ENCODE results near the gene REXO1. TPM values are rescaled to one million over a fixed set of nuclear protein-coding genes. Genes with fewer than 3 reads are reported as not detected.

Gene REXO1
- total and polyA plus RNA-seq, 9 of the 15 experiments (the other 6 are each of a cell fraction or from before 2014, with no cell fraction given), result 0.04 to 63.3 (median 15.8) TPM

DNA sequence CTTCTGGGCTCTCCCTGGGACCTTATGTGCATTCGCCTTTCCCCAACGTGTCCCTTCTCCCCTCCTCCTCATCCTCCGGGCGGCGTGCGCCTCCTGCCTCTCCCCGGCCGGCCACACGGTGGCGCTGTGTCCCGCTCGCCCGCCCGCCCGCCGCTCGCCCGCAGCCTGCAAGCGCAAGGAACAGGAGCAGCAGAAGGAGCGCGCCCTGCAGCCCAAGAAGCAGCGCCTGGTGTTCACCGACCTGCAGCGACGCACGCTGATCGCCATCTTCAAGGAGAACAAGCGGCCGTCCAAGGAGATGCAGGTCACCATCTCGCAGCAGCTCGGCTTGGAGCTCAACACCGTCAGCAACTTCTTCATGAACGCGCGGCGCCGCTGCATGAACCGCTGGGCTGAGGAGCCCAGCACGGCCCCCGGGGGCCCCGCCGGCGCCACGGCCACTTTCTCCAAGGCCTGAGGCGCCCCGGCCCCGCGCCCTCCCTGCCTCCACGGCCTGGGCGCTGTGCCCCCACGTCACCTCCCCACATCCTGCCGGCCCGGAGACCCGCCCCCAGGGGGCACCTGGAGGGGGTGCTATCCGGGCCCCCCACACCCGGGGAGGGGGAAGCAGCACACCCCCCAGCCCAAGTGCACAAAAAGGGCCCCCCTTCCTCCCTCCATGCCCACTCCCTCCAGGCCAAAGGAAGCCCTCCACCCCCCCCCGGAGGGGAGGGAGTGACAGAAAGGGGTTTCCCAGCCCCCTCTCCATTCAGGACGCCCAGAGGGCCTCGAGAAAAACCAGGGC is 73.1 kb downstream of the REXO1 start (continued):
- TF ChIP-seq MTF1 (CRISPR knock-in tag; IDR thresholded peaks at IDR 0.05; ENCODE audit: borderline replicate concordance) (no peak), IRF9 (tag; IDR thresholded peaks at IDR 0.05) (no peak), TFAP4 (CRISPR knock-in tag; IDR thresholded peaks at IDR 0.05; ENCODE audit: borderline replicate concordance) (peak; percentile 63; the same call in 1 of the 2 replicates), RFX7 (CRISPR knock-in tag; IDR thresholded peaks at IDR 0.05) (no peak), NFYB (IDR thresholded peaks at IDR 0.05; ENCODE audit: extremely low read depth, insufficient read length) (no peak), RCOR1 (IDR thresholded peaks at IDR 0.05; ENCODE audit: borderline replicate concordance in 1 of 2, low read depth in 2 of 2, low read length in 2 of 2) (0 out of 4 replicates have a peak, but pooled peaks of 1 of the 2 experiments have one; percentile 5), ZBTB7A (IDR thresholded peaks at IDR 0.05; ENCODE audit: borderline replicate concordance, control insufficient read depth, low read depth, low read length) (peak; percentile 27; the same call in 1 of the 2 replicates), PPARD (CRISPR knock-in tag; IDR thresholded peaks at IDR 0.05) (no peak), GATA2 (CRISPR knock-in tag; IDR thresholded peaks at IDR 0.05) (0 out of 2 replicates have a peak, but pooled peaks have one; percentile 16), ARID2 (IDR thresholded peaks at IDR 0.05) (0 out of 2 replicates have a peak, but pooled peaks have one; percentile 57), SOX6 (IDR thresholded peaks at IDR 0.05) (no peak), E2F4 (CRISPR knock-in tag; IDR thresholded peaks at IDR 0.05; ENCODE audit: low read depth) (peak; percentile 45; the same call in 1 of the 2 replicates), SMAD4 (CRISPR knock-in tag; conservative IDR thresholded peaks at IDR 0.05) (peak; percentile 32; the same call in 1 of the 2 replicates), CREM (IDR thresholded peaks at IDR 0.05; ENCODE audit: low read depth) (peak; percentile 45; the same call in 1 of the 2 replicates)
- TF ChIP-seq, protein P1, sequence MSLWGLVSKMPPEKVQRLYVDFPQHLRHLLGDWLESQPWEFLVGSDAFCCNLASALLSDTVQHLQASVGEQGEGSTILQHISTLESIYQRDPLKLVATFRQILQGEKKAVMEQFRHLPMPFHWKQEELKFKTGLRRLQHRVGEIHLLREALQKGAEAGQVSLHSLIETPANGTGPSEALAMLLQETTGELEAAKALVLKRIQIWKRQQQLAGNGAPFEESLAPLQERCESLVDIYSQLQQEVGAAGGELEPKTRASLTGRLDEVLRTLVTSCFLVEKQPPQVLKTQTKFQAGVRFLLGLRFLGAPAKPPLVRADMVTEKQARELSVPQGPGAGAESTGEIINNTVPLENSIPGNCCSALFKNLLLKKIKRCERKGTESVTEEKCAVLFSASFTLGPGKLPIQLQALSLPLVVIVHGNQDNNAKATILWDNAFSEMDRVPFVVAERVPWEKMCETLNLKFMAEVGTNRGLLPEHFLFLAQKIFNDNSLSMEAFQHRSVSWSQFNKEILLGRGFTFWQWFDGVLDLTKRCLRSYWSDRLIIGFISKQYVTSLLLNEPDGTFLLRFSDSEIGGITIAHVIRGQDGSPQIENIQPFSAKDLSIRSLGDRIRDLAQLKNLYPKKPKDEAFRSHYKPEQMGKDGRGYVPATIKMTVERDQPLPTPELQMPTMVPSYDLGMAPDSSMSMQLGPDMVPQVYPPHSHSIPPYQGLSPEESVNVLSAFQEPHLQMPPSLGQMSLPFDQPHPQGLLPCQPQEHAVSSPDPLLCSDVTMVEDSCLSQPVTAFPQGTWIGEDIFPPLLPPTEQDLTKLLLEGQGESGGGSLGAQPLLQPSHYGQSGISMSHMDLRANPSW (CRISPR knock-in tag; IDR thresholded peaks at IDR 0.05), result no peak
- TF ChIP-seq, protein P2, sequence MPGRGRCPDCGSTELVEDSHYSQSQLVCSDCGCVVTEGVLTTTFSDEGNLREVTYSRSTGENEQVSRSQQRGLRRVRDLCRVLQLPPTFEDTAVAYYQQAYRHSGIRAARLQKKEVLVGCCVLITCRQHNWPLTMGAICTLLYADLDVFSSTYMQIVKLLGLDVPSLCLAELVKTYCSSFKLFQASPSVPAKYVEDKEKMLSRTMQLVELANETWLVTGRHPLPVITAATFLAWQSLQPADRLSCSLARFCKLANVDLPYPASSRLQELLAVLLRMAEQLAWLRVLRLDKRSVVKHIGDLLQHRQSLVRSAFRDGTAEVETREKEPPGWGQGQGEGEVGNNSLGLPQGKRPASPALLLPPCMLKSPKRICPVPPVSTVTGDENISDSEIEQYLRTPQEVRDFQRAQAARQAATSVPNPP (IDR thresholded peaks at IDR 0.05; ENCODE audit: borderline replicate concordance, insufficient read depth, insufficient read length), result no peak
- TF ChIP-seq, protein P3, sequence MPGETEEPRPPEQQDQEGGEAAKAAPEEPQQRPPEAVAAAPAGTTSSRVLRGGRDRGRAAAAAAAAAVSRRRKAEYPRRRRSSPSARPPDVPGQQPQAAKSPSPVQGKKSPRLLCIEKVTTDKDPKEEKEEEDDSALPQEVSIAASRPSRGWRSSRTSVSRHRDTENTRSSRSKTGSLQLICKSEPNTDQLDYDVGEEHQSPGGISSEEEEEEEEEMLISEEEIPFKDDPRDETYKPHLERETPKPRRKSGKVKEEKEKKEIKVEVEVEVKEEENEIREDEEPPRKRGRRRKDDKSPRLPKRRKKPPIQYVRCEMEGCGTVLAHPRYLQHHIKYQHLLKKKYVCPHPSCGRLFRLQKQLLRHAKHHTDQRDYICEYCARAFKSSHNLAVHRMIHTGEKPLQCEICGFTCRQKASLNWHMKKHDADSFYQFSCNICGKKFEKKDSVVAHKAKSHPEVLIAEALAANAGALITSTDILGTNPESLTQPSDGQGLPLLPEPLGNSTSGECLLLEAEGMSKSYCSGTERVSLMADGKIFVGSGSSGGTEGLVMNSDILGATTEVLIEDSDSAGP (CRISPR knock-in tag; IDR thresholded peaks at IDR 0.05), result peak; percentile 66; the same call in 1 of the 2 replicates

All from K562 (cell line).